SJSA1 (cell line): Measurements from ENCODE around the gene TXNDC17. TPM values are rescaled to one million over a fixed set of nuclear protein-coding genes. Genes with fewer than 3 reads are reported as not detected.
A peak's percentile ranks its signal among the peaks of the same experiment; 100 is the strongest.
"Not testable (repeated sequence)": the region's sequence is repeated elsewhere in the genome, so short reads cannot be mapped to it uniquely, and the experiment has no call there.

ENCODE experiments used
- DNase-seq, 2 experiments: peaks; one replicate each; pipeline ENCODE4 v3.0.0-alpha.2; 2015 to 2020; ENCODE audit warnings: low spot score in 2 of 2, low read depth in 1 of 2
- H3K27ac ChIP-seq: fragments of 250-450 bp; sonication (Bioruptor Pico); 2 replicates; pipeline ENCODE4 v1.5.1; 2020; ENCODE audit warnings: mild to moderate bottlenecking, moderate library complexity
- H3K27me3 ChIP-seq: fragments of 250-450 bp; sonication (Bioruptor Pico); replicated peaks from 2 replicates; pipeline ENCODE4 v1.5.1; 2020; ENCODE audit warnings: mild to moderate bottlenecking, moderate library complexity
- H3K36me3 ChIP-seq: fragments of 250-450 bp; sonication (Bioruptor Pico); 2 replicates; pipeline ENCODE4 v1.5.1; 2020; ENCODE audit warnings: mild to moderate bottlenecking
- H3K4me1 ChIP-seq: fragments of 250-450 bp; sonication (Bioruptor Pico); replicated peaks from 2 replicates; pipeline ENCODE4 v1.6.1; 2021; ENCODE audit warnings: mild to moderate bottlenecking
- H3K4me3 ChIP-seq: fragments of 250-450 bp; sonication (Bioruptor Pico); 2 replicates; pipeline ENCODE4 v1.5.1; 2020; ENCODE audit warnings: mild to moderate bottlenecking
- H3K9me3 ChIP-seq: fragments of 250-450 bp; sonication (Bioruptor Pico); replicated peaks from 2 replicates; pipeline ENCODE4 v1.5.1; 2020; ENCODE audit warnings: mild to moderate bottlenecking
- total RNA-seq: library from RNA; depleted of rRNA; stranded (reverse); fragments of >200 nt; shearing (Covaris generic); gene quantifications from 2 replicates; pipeline ENCODE4 v1.2.3, GENCODE V29; 2014

The TXNDC17 gene
- total RNA-seq, 1 experiment from 2014 or later = 226 TPM

DNA sequence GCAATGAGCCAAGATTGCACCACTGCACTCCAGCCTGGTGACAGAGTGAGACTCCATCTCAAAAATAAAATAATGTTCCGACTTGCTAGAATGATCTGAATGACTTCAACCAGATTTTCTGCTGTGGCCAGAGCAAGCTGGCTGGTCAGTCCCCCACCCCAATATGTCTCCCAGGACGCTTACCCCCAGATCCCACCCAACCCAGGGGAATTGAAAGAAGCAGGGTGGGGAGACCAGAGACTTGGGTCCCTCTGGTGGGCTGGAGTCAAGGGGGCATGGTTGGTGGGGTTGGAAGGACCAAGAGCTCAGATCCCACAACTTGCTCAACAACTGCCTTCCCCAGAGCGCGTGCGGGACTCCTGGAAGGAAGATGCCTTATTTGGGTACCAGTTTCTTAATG is 17.6 kb downstream of the TXNDC17 start:
- H3K27ac ChIP-seq, H3K9me3 ChIP-seq, H3K4me3 ChIP-seq, H3K36me3 ChIP-seq, DNase-seq, H3K4me1 ChIP-seq: not testable (repeated sequence)
- peaks cover 17% of the 10 kb centered on the region for H3K27me3 ChIP-seq

DNA sequence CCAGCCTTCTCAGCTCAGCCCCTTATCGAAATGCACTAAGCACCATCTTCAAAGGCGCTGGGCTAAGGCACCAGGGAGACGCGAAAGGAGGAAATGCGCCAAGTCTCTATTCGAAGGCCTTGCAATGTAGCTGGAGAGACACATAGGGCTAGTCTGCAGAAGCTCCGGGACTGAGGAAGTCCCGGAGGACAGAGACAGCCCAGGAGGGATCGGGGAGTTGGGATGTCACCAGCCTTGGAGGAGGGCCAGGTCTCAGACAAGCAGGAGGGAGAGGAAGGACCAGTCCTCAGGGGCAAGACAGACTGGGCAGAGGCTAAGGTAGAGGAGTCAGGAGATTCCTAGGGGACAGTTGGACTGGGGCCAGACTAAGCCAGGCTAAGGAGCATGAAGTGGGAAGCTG is 19.2 kb downstream of the TXNDC17 start:
- no peaks in the 10 kb centered on the region for H3K36me3 ChIP-seq
- DNase-seq = no peak
- no peak overlapping the region for H3K27ac ChIP-seq
- H3K4me1 ChIP-seq = no peaks in the 10 kb centered on the region
- H3K27me3 ChIP-seq = peaks cover 17% of the 10 kb centered on the region
- H3K4me3 ChIP-seq = no peak overlapping the region
- H3K9me3 ChIP-seq = no peaks in the 10 kb centered on the region

DNA sequence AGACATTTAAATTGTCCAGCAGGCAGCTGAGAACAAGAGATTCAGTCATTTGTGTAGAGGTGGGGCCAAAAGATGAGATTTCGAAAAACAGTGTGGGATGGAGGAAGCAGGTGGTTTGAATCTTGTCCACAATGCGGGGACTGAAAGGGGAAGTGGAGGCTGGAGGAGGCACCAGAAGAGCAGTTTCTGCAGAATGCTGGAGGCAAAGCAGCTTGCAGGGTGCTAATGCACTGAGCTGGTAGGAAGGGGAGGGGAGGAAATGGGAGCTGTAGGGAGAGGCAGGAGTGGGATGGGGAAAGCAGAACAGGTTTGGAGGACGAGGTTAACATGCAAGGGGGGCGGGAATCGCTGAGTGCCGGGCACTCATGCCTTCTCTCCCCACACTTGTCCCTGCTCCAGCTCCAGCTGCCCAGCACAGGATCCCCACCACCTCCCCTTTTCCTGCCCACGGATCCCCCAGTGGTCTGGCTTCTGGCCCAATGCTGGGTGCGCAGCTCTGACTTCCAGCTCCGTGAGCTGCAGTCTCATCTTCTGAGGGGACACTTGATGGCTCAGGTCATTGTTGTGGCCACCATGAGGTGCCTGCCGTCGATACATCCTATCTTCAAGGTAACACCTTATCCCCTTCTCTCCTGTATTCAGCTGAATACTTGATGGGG is 20.1 kb downstream of the TXNDC17 start:
- no peaks in the 10 kb centered on the region for H3K36me3 ChIP-seq
- no peaks in the 10 kb centered on the region for H3K4me1 ChIP-seq
- peaks cover 17% of the 10 kb centered on the region for H3K27me3 ChIP-seq
- no peaks in the 10 kb centered on the region for H3K9me3 ChIP-seq
- H3K27ac ChIP-seq = no peak overlapping the region
- DNase-seq = no peak
- no peak overlapping the region for H3K4me3 ChIP-seq

DNA sequence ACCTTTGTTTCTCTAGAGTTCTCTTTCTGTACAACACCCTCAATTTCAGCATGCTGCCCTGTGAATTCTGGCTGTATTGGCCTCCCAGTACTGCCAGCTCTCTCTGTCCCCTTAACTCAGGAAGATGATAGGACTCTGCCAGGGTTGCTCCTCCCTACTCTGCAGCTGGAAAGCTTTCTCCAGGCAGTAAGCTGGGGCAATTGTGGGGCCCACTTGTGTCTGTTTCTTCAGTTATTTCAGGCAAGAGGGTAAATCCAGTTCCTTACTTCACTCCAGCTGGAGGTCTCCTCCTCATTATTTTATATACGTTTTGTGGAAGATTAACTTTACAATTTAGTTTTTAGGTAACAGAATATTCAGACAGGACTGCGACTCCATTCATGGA is 20.6 kb downstream of the TXNDC17 start:
- no peak for DNase-seq
- Histone ChIP-seq H3K4me1 (no peaks in the 10 kb centered on the region), H3K9me3 (no peaks in the 10 kb centered on the region), H3K27me3 (peaks cover 17% of the 10 kb centered on the region), H3K36me3 (no peaks in the 10 kb centered on the region), H3K27ac (no peak overlapping the region), H3K4me3 (no peak overlapping the region)

DNA sequence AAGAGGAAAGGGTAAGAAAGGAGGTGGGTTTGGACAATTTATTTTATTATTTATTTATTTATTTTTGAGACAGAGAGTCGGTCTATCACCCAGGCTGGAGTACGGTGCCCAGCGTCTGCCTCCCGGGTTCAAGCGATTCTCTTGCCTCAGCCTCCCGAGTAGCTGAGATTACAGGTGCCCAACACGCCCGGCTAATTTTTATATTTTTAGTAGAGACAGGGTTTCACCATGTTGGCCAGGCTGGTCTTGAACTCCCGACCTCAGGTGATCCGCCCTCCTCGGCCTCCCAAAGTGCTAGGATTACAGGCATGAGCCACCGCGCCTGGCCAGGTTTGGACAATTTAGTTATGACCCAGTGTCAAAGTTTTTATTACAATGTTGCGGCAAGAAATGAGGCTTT is 22.3 kb downstream of the TXNDC17 start:
- H3K27me3 ChIP-seq = peaks cover 17% of the 10 kb centered on the region
- H3K27ac ChIP-seq, H3K4me1 ChIP-seq: not testable (repeated sequence)

DNA sequence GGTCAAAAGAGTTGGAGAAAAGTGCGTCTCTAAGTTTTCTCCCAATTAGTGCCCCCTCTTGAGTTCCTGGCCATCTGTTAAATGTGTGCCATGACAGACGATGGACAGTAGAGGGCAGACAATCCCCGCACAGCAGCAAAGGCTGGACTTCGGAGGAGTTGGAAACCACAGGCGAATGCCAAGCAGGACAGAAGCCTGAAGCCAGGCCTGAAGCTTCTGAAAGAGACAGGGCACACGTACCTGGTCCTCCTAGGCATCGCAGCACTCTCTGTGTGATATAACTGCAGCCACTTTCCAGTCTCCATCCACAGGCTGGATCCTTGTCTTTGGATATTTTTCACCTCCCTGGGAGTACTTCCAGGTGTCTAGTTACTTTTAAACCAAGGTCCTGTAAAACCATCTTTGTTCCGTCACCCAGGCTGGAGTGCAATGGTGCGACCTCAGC is 25.2 kb downstream of the TXNDC17 start:
- Histone ChIP-seq H3K27ac (no peak overlapping the region), H3K27me3 (peaks cover 17% of the 10 kb centered on the region), H3K4me1 (no peaks in the 10 kb centered on the region), H3K4me3 (no peak overlapping the region), H3K9me3 (no peaks in the 10 kb centered on the region), H3K36me3 (no peaks in the 10 kb centered on the region)
- peak; percentile 66 to 73 for DNase-seq

More for the DNA sequence above, 22.3 kb downstream of the TXNDC17 start:
- not testable (repeated sequence) for DNase-seq, H3K36me3 ChIP-seq, H3K4me3 ChIP-seq, H3K9me3 ChIP-seq

DNA sequence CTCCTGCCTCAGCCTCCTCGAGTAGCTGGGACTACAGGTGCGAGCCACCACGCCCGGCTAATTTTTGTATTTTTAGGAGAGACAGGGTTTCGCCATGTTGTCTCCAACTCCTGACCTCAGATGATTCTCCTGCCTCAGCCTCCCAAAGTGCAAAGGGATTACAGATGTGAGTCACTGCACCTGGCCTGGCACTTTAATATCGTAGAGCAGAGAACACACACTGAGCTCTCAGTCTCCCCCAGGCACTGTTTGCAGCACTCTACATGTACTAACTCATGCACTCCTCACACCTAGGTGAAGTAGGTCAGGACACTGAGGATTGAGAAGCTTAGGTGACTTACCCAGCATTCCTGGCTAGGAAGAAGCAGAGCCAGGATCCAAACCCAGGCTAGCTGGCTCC is 25.7 kb downstream of the TXNDC17 start:
- Histone ChIP-seq H3K27me3 (peaks cover 14% of the 10 kb centered on the region), H3K27ac (no peak overlapping the region), H3K36me3 (no peaks in the 10 kb centered on the region), H3K4me1 (no peaks in the 10 kb centered on the region), H3K4me3 (no peak overlapping the region), H3K9me3 (no peaks in the 10 kb centered on the region)
- DNase-seq = no peak

DNA sequence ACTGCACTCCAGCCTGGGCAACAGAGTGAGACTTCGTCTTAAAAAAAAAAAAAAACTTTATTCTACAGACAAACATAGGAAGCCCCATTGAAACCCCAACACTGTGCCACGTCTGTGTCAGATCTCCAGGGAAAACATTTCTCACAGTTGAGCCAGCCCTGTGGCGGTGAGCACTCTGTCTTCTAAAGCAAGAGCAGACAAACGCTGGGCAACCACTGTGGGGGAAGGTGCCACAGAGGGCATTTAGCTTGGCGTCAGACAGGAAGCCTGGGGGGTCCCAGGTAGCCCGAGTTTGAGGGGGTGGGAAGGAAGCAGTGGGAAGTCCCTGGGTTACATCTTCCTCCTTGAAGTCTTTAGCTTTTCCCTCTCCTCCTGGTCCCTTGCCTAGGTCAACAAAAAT is 26.7 kb downstream of the TXNDC17 start:
- H3K36me3 ChIP-seq = no peaks in the 10 kb centered on the region
- peaks cover 6% of the 10 kb centered on the region for H3K27me3 ChIP-seq

DNA sequence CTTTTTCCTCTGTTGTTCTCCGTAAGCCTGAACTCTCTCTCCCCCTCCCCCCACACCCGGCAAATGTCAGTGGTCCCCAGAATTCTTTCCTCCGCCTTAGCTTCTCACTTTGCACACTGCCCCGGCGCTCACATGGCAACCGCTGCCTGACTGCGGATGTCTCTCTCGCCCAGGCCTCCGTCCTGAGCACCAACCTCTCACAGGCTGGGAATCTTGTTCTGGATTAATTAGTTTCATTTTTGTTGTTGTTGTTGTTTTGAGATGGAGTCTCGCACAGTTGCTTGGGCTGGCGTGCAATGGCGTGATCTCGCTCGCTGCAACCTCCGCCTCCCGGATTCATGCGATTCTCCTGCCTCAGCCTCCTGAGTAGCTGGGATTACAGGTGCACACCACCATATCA is 27.4 kb downstream of the TXNDC17 start:
- H3K27ac ChIP-seq = no peak overlapping the region
- no peaks in the 10 kb centered on the region for H3K9me3 ChIP-seq
- no peak for DNase-seq
- no peaks in the 10 kb centered on the region for H3K36me3 ChIP-seq
- H3K27me3 ChIP-seq = no peaks in the 10 kb centered on the region
- H3K4me1 ChIP-seq = no peaks in the 10 kb centered on the region
- no peak overlapping the region for H3K4me3 ChIP-seq

More for the DNA sequence above, 26.7 kb downstream of the TXNDC17 start:
- Histone ChIP-seq H3K27ac (no peak overlapping the region), H3K4me1 (no peaks in the 10 kb centered on the region), H3K4me3 (no peak overlapping the region), H3K9me3 (no peaks in the 10 kb centered on the region)
- no peak for DNase-seq

DNA sequence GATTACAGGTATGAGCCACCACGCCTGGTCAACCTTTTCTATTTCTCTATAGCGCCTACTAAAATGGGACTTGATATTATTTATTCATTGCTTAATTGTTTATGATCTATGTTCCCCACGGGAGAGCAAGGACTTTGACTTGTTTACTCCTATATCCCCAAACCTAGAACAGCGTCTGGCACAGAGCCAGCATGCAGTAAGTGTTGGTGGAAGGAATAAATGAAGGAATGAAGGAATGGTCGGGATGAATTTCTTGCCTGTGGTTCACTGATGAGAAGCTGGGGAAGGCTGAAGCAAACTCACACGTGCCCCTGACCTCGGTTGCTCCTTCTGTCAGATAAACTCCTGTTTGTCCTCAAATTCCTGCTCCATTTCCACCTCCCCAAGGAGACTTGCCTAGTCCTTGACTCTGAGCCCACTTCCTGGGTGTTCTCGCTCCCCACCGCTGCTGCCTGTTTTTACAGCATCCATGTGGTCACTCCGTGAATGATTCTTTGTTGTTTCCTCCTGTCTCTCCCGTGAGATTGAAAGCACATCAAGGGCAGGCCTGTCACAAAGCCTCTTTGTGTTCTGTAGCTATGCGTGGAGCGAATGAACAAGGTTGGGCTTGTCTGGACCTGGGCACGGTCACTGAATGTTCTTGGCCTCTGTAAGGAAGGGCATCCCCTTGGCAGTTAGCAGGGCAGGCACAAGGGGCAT is 28.0 kb downstream of the TXNDC17 start:
- H3K27ac ChIP-seq = no peak overlapping the region
- no peaks in the 10 kb centered on the region for H3K36me3 ChIP-seq
- no peaks in the 10 kb centered on the region for H3K27me3 ChIP-seq
- DNase-seq = no peak
- H3K4me3 ChIP-seq = no peak overlapping the region
- no peaks in the 10 kb centered on the region for H3K4me1 ChIP-seq
- H3K9me3 ChIP-seq = no peaks in the 10 kb centered on the region

DNA sequence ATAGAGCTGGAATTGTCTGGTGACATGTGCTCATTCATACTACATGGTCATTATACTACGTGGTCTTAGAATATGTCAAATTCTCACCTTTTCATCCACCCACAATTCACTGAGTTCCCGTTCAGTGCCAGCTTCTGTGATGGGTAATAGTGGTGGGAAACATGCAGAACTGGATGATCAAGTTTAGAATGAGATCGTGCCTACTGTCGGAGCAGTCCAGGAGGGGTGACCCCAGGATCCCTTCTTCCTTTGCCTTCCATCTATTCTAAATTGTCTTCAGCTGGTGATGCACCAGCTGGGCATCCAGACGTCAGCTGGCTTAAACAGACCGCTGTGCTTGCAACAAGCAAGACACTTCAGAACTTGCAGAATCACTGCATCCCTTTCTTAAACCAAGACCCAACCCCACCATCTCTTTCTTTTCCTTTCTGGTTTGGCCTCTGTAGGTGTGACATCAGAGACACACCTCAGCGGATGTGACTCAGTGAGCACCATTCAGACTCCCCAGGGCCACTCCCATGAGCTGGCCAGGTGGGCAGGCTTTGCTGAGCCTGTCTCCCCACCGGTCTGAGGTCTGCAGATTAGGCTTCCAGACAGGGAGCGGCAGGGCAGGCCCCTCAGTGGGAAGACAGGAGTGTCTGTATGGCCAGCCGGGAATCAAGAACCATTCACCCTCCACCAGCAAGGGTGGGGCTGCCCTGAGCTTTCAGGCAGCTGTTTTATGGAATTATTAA is 28.8 kb downstream of the TXNDC17 start:
- DNase-seq = no peak
- Histone ChIP-seq H3K27ac (no peak overlapping the region), H3K27me3 (no peaks in the 10 kb centered on the region), H3K4me1 (no peaks in the 10 kb centered on the region), H3K4me3 (no peak overlapping the region), H3K36me3 (no peaks in the 10 kb centered on the region), H3K9me3 (no peaks in the 10 kb centered on the region)

DNA sequence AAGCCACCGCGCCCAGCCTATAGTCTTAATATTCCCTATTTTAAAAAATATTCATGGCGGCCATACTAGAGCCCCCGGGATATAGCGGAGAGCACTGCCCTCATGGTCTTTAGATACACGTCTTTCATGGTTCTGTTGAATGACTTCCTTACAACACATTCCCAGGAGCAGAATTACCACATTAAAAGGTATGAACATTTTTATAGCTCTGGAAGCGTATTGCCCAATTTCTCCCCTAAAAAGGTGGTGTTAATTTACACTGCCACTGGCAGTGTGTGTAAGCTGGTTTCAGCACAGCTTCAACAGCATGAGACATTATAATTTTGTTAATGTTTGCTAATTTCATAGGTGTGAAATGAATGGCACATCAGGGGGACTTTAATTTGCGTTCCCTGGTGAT is 29.7 kb downstream of the TXNDC17 start:
- H3K36me3 ChIP-seq = no peaks in the 10 kb centered on the region
- H3K27me3 ChIP-seq = no peaks in the 10 kb centered on the region
- no peaks in the 10 kb centered on the region for H3K4me1 ChIP-seq
- H3K9me3 ChIP-seq = no peaks in the 10 kb centered on the region
- DNase-seq = no peak
- no peak overlapping the region for H3K27ac ChIP-seq
- H3K4me3 ChIP-seq = no peak overlapping the region

DNA sequence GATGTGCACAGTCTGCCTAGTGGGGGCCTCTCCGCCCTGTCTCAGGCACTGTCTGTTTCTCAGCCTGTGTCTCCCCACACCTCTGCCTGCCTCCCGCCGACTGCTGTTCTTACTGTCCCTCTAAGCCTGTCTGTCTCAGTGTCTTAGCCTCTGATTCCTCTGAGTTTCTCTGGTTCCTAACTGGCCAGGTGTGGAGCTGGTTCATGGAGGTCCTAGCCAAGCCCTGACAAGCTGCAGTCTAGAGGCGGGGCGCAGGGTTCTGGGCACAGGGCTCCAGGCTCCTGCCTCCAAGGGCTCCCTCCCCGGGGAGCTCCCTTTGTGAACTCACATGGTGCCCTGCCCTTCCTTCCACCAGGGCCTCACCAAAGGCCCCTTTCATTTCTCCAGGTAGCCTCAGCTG is 30.1 kb downstream of the TXNDC17 start:
- Histone ChIP-seq H3K4me3 (no peak overlapping the region), H3K9me3 (no peaks in the 10 kb centered on the region), H3K27me3 (no peaks in the 10 kb centered on the region), H3K4me1 (no peaks in the 10 kb centered on the region), H3K36me3 (no peaks in the 10 kb centered on the region), H3K27ac (no peak overlapping the region)
- DNase-seq = no peak

DNA sequence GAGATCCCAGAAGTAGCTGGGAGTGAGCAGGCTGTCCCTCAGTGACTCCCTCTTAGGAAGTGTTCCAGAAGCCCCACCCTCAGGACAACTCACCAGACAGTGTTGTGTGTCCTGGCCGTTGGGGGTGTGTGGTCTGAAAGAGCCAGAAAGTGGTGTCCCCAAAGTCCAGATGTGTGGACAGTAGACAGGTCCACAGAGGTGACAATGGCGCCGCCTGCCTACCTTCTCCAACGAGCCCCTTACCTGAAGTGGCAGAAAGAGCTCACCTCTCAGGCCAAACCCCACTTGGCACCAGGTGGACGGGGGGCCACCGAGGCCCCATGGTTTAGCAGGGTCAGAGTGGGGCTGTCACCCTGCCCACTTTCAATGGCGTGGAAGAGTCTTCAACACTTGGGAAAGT is 30.6 kb downstream of the TXNDC17 start:
- no peak overlapping the region for H3K4me3 ChIP-seq
- no peaks in the 10 kb centered on the region for H3K4me1 ChIP-seq
- DNase-seq = no peak
- no peak overlapping the region for H3K27ac ChIP-seq
- H3K27me3 ChIP-seq = no peaks in the 10 kb centered on the region
- H3K36me3 ChIP-seq = no peaks in the 10 kb centered on the region
- H3K9me3 ChIP-seq = no peaks in the 10 kb centered on the region
